ENCODE data around the gene GSTO1.
A peak's percentile ranks its signal among the peaks of the same experiment; 100 is the strongest.

Gene GSTO1

GRCh38 chr10:104281694-104282093, 27.0 kb downstream of the GSTO1 start:
- DNase-seq (ENCODE audit: low read depth) = no peak
- TF ChIP-seq CTCF (IDR thresholded peaks at IDR 0.05; ENCODE audit: insufficient read depth, low read depth, low read length, missing control alignments) = no peak
- no peak overlapping the region for H3K4me3 ChIP-seq (ENCODE audit: low read length)

- H3K4me3 ChIP-seq (ENCODE audit: low read length) = no peak overlapping the region
- DNase-seq (ENCODE audit: low read depth) = no peak
- no peak for TF ChIP-seq CTCF (IDR thresholded peaks at IDR 0.05; ENCODE audit: insufficient read depth, low read depth, low read length, missing control alignments)
These were observed 30.2 kb downstream of the GSTO1 start for GRCh38 chr10:104284846-104285245.

GRCh38 chr10:104286939-104287338, 32.2 kb downstream of the GSTO1 start:
- no peak for DNase-seq (ENCODE audit: low read depth)
- H3K4me3 ChIP-seq (ENCODE audit: low read length) = no peak overlapping the region
- no peak for TF ChIP-seq CTCF (IDR thresholded peaks at IDR 0.05; ENCODE audit: insufficient read depth, low read depth, low read length, missing control alignments)

- DNase-seq (ENCODE audit: low read depth) = no peak
- no peak for TF ChIP-seq CTCF (IDR thresholded peaks at IDR 0.05; ENCODE audit: insufficient read depth, low read depth, low read length, missing control alignments)
- H3K4me3 ChIP-seq (ENCODE audit: low read length) = no peak overlapping the region
These were observed 33.7 kb downstream of the GSTO1 start for GRCh38 chr10:104288355-104288754.

- TF ChIP-seq CTCF (IDR thresholded peaks at IDR 0.05; ENCODE audit: insufficient read depth, low read depth, low read length, missing control alignments) = peak; percentile 99
- no peak overlapping the region for H3K4me3 ChIP-seq (ENCODE audit: low read length)
- peak; percentile 86 for DNase-seq (ENCODE audit: low read depth)
These were observed 36.8 kb downstream of the GSTO1 start for GRCh38 chr10:104291439-104291951.

- DNase-seq (ENCODE audit: low read depth) = peak; percentile 79
- no peak for TF ChIP-seq CTCF (IDR thresholded peaks at IDR 0.05; ENCODE audit: insufficient read depth, low read depth, low read length, missing control alignments)
- no peak overlapping the region for H3K4me3 ChIP-seq (ENCODE audit: low read length)
These were observed 38.3 kb downstream of the GSTO1 start for GRCh38 chr10:104293011-104293410.

GRCh38 chr10:104293781-104294321, 39.2 kb downstream of the GSTO1 start:
- no peak for TF ChIP-seq CTCF (IDR thresholded peaks at IDR 0.05; ENCODE audit: insufficient read depth, low read depth, low read length, missing control alignments)

More at GRCh38 chr10:104293781-104294321, 39.2 kb downstream of the GSTO1 start:
- H3K4me3 ChIP-seq (ENCODE audit: low read length) = no peak overlapping the region
- DNase-seq (ENCODE audit: low read depth) = no peak
